Heart left ventricle (tissue), 13 donors: ENCODE results near the gene ADAM15.

Experiments used
- CTCF ChIP-seq, 12 donors: fragments of 200-600 bp; sonication (generic) in 4 of 12; IDR thresholded peaks; one replicate each; pipeline versions ENCODE4 v1.5.0 to v1.8.0; 2018 to 2022; ENCODE audit warnings: antibody characterized with exemption in 12 of 12, mild to moderate bottlenecking in 5 of 12
- POLR2A ChIP-seq, 2 donors: fragments of 450-650 bp; IDR thresholded peaks; one replicate each; pipeline ENCODE4 v1.6.1; 2017; ENCODE audit warnings: antibody characterized with exemption in 2 of 2, mild to moderate bottlenecking in 2 of 2, moderate library complexity in 2 of 2
- donor health status: ischemic (EF 13 %, LVEDD 7.1; RV severe dilation, severe dysfunction).
- donor health status: DM: no; HTN: yes; CAD: no.
- donor health status: DM: no; HTN: no; CAD: no.
- donor health status: ischemic (EF 25% LVEDD 6.9; RV normal size, moderate dysfunction).
- donor health status: ischemic (EF 25% LVEDD 5.7; RV mildly dilated, moderate dysfunction).
- donor health status: ischemic (EF 35%, LVEDD 5.7; RV mildly dilated, moderate dysfunction).
- donor health status: nonischemic (EF 11% LVEDD 7.7; RV severe dilation, severe dysfunction).
- donor health status: DM: yes; HTN: yes; CAD: no.
- donor health status: PGD.
- donor health status: ischemic (EF 29% LVEDD 5.4; RV normal size, mild dysfunction).
- donor health status: nonischemic (EF 23%, LVEDD 6.1; RV moderate dilation, normal function).

GRCh38 chr1:155014709-155015508 lies 36.2 kb upstream of the ADAM15 start:
- TF ChIP-seq POLR2A (IDR thresholded peaks at IDR 0.05) = no peak
- TF ChIP-seq CTCF (IDR thresholded peaks at IDR 0.05) = no peak
